CD14-positive monocyte (primary cell): ENCODE data around the gene NT5C1A. TPM values are rescaled to one million over a fixed set of nuclear protein-coding genes. Genes with fewer than 3 reads are reported as not detected.
A peak's percentile ranks its signal among the peaks of the same experiment; 100 is the strongest.

ENCODE experiments used
- DNase-seq, 3 donors: peaks; one replicate each; pipeline ENCODE4 v3.0.0-alpha.2; 2011 to 2022
- H2AFZ ChIP-seq: 2 replicates; pipeline ENCODE4 v1.6.0; 2012; ENCODE audit warnings: mild to moderate bottlenecking, low read depth, low read length, inconsistent platforms; ENCODE audit not compliant: insufficient read depth, poor library complexity, severe bottlenecking
- H3K27ac ChIP-seq, 2 donors: 1 replicate in 1 of 2; 2 replicates in 1 of 2; pipeline ENCODE4 v1.5.1; 2012 to 2013; ENCODE audit warnings: low read length in 2 of 2, control low read depth in 1 of 2, inconsistent platforms in 1 of 2, low read depth in 1 of 2, mild to moderate bottlenecking in 1 of 2
- H3K27me3 ChIP-seq, 2 donors: one replicate each; pipeline versions ENCODE4 v1.6.0 to v1.6.1; 2011 to 2013; ENCODE audit warnings: low read length in 2 of 2; ENCODE audit not compliant: control insufficient read depth in 2 of 2, insufficient read depth in 2 of 2
- H3K36me3 ChIP-seq, 2 donors: replicated peaks in 1 of 2; 1 replicate in 1 of 2; 2 replicates in 1 of 2; pipeline versions ENCODE4 v1.5.1 to v1.6.1; 2012 to 2013; ENCODE audit warnings: low read length in 2 of 2, control low read depth in 1 of 2, inconsistent platforms in 1 of 2, mild to moderate bottlenecking in 1 of 2; ENCODE audit not compliant: insufficient read depth in 2 of 2, control insufficient read depth in 1 of 2
- H3K4me1 ChIP-seq, 2 donors: 1 replicate in 1 of 2; 2 replicates in 1 of 2; pipeline versions ENCODE4 v1.5.1 to v1.6.1; 2012 to 2013; ENCODE audit warnings: low read length in 2 of 2, control low read depth in 1 of 2, inconsistent platforms in 1 of 2, mild to moderate bottlenecking in 1 of 2, moderate library complexity in 1 of 2; ENCODE audit not compliant: insufficient read depth in 2 of 2, control insufficient read depth in 1 of 2
- H3K4me2 ChIP-seq: replicated peaks from 2 replicates; pipeline ENCODE3; 2012; ENCODE audit warnings: low read length, moderate library complexity, mild to moderate bottlenecking; ENCODE audit not compliant: poor library complexity, severe bottlenecking; ENCODE audit errors: extremely low read depth
- H3K4me3 ChIP-seq, 3 experiments: fragments of 200-600 bp in 1 of 3; sonication (generic) in 1 of 3; replicated peaks in 1 of 3; 1 replicate in 2 of 3; 2 replicates in 1 of 3; pipeline ENCODE4 v1.5.1; 2011 to 2013; ENCODE audit warnings: low read length in 3 of 3, mild to moderate bottlenecking in 3 of 3, control low read depth in 2 of 3, low read depth in 2 of 3, inconsistent platforms in 1 of 3, moderate library complexity in 1 of 3
- H3K79me2 ChIP-seq: 2 replicates; pipeline ENCODE4 v1.6.0; 2012; ENCODE audit warnings: mild to moderate bottlenecking, control low read depth, inconsistent platforms, low read length, moderate library complexity; ENCODE audit not compliant: insufficient read depth
- H3K9ac ChIP-seq: 2 replicates; pipeline ENCODE4 v1.6.0; 2017; ENCODE audit warnings: low read length, mild to moderate bottlenecking; ENCODE audit not compliant: insufficient read depth, poor library complexity, severe bottlenecking
- H3K9me3 ChIP-seq, 2 donors: replicated peaks in 1 of 2; 1 replicate in 1 of 2; 2 replicates in 1 of 2; pipeline versions ENCODE4 v1.5.1 to v1.6.1; 2012 to 2013; ENCODE audit warnings: low read length in 2 of 2, control low read depth in 1 of 2; ENCODE audit not compliant: control insufficient read depth in 1 of 2, insufficient read depth in 1 of 2
- H4K20me1 ChIP-seq: 2 replicates; pipeline ENCODE4 v1.6.0; 2012; ENCODE audit warnings: mild to moderate bottlenecking, low read length, control low read depth, moderate library complexity; ENCODE audit not compliant: insufficient read depth
- H3K27ac Mint-ChIP-seq, 7 donors: one replicate each; pipeline ENCODE4 v1.8.0; 2020; ENCODE audit warnings: mild to moderate bottlenecking in 7 of 7, mixed read lengths in 7 of 7, moderate library complexity in 6 of 7, inconsistent platforms in 2 of 7
- H3K27me3 Mint-ChIP-seq, 3 donors: one replicate each; pipeline ENCODE4 v1.8.0; 2021 to 2022; ENCODE audit warnings: low read depth in 3 of 3, mild to moderate bottlenecking in 3 of 3, mixed read lengths in 3 of 3, moderate library complexity in 3 of 3, inconsistent platforms in 1 of 3
- H3K36me3 Mint-ChIP-seq, 2 donors: one replicate each; pipeline ENCODE4 v1.8.0; 2020; ENCODE audit warnings: mixed read lengths in 2 of 2, inconsistent platforms in 1 of 2, mild to moderate bottlenecking in 1 of 2
- H3K4me1 Mint-ChIP-seq: one replicate; pipeline ENCODE4 v1.8.0; 2020; ENCODE audit warnings: mild to moderate bottlenecking, mixed read lengths
- H3K4me3 Mint-ChIP-seq, 2 donors: one replicate each; pipeline ENCODE4 v1.8.0; 2020; ENCODE audit warnings: mild to moderate bottlenecking in 2 of 2, mixed read lengths in 2 of 2, moderate library complexity in 1 of 2
- H3K9me3 Mint-ChIP-seq, 7 donors: one replicate each; pipeline ENCODE4 v1.8.0; 2020 to 2022; ENCODE audit warnings: mixed read lengths in 7 of 7, mild to moderate bottlenecking in 6 of 7, moderate library complexity in 6 of 7, inconsistent platforms in 2 of 7
- CTCF ChIP-seq: fragments of 200-600 bp; IDR thresholded peaks from one replicate; pipeline ENCODE4 v1.8.0; 2022; ENCODE audit warnings: antibody characterized with exemption, mild to moderate bottlenecking
- WGBS: methylation state at CpG from one replicate; pipeline ENCODE4 v1.1.5; 2013; ENCODE audit warnings: missing lambda C conversion rate; ENCODE audit not compliant: insufficient coverage; 5-methylcytosine and 5-hydroxymethylcytosine counted together
- intact Hi-C, 2 donors: fragments of 100-400 bp; cut with micrococcal nuclease; formaldehyde crosslinking; loops; one replicate each; pipeline versions ENCODE4 v1.15.0 to v1.15.1; 2023
- polyA plus RNA-seq, 3 donors: library from polyadenylated mRNA; depleted of rRNA in 1 of 3; unstranded in 2 of 3; stranded (reverse) in 1 of 3; fragments of 300-500 nt in 2 of 3; fragments of >200 nt in 1 of 3; fragmentation: Illumina TruSeq in 2 of 3; gene quantifications; 1 replicate in 2 of 3; 2 replicates in 1 of 3; pipeline ENCODE4 v1.2.3, GENCODE V29; 2012 to 2021

The NT5C1A gene
- polyA plus RNA-seq, 3 donors, result not detected

GRCh38 chr1:39670689-39671088 lies 1.2 kb downstream of the NT5C1A start:
- no peak overlapping the region for H3K4me2 ChIP-seq
- no peak overlapping the region for H3K4me3 ChIP-seq
- Mint-ChIP-seq H3K4me3 (peak overlapping the region; percentile 4 to 89), H3K27me3 (peaks cover 42 to 69% (median 52%) of the 10 kb centered on the region in 3 donors), H3K9me3 (peaks cover 0 to 10% (median 2%) of the 10 kb centered on the region in 7 donors), H3K4me1 (peaks cover 13% of the 10 kb centered on the region), H3K27ac (no peak overlapping the region), H3K36me3 (peaks cover 0 to 6% of the 10 kb centered on the region in 2 donors)
- no peak for DNase-seq
- H4K20me1 ChIP-seq, result no peaks in the 10 kb centered on the region
- no peaks in the 10 kb centered on the region for H3K36me3 ChIP-seq
- peak overlapping the region; percentile 68 for H2AFZ ChIP-seq
- H3K79me2 ChIP-seq, result no peaks in the 10 kb centered on the region
- intact Hi-C loops, result no loop called here
- 60% methylated on average over 1 of the region's 1 CpG for WGBS
- H3K9me3 ChIP-seq, result peaks cover 0 to 10% of the 10 kb centered on the region in 2 donors
- peaks cover 22 to 51% of the 10 kb centered on the region in 2 donors for H3K27me3 ChIP-seq
- peaks cover 15 to 17% of the 10 kb centered on the region in 2 donors for H3K4me1 ChIP-seq
- H3K27ac ChIP-seq, result no peak overlapping the region
- no peak for TF ChIP-seq CTCF
- H3K9ac ChIP-seq, result no peak overlapping the region

- peaks cover 0 to 10% (median 0%) of the 10 kb centered on the region in 7 donors for H3K9me3 Mint-ChIP-seq
- Histone ChIP-seq H3K27me3 (peaks cover 22 to 46% of the 10 kb centered on the region in 2 donors), H3K27ac (no peak overlapping the region), H3K36me3 (no peaks in the 10 kb centered on the region), H3K4me3 (no peak overlapping the region), H4K20me1 (no peaks in the 10 kb centered on the region), H3K9ac (no peak overlapping the region), H3K79me2 (no peaks in the 10 kb centered on the region), H3K9me3 (peaks cover 0 to 10% of the 10 kb centered on the region in 2 donors), H2AFZ (no peak overlapping the region), H3K4me1 (peaks cover 15 to 17% of the 10 kb centered on the region in 2 donors), H3K4me2 (no peak overlapping the region)
- no peak overlapping the region for H3K27ac Mint-ChIP-seq
- no peak for DNase-seq
- peaks cover 13% of the 10 kb centered on the region for H3K4me1 Mint-ChIP-seq
- no peak for TF ChIP-seq CTCF
- intact Hi-C loops, result no loop called here
- peaks cover 42 to 55% (median 44%) of the 10 kb centered on the region in 3 donors for H3K27me3 Mint-ChIP-seq
- peak overlapping the region in 1 of 2 donors; percentile 17 for H3K4me3 Mint-ChIP-seq
- WGBS, result 83% methylated on average over 1 of the region's 3 CpGs
- peaks cover 0 to 6% of the 10 kb centered on the region in 2 donors for H3K36me3 Mint-ChIP-seq
These were observed 3.0 kb downstream of the NT5C1A start for GRCh38 chr1:39668894-39669293.
